NB4 (cell line): ENCODE results near the gene HSPG2.
A peak's percentile ranks its signal among the peaks of the same experiment; 100 is the strongest.

ENCODE experiments used
- POLR2A ChIP-seq: IDR thresholded peaks from 2 replicates; pipeline ENCODE4 v1.6.1; 2011; ENCODE audit warnings: mild to moderate bottlenecking; ENCODE audit not compliant: insufficient read length; ENCODE audit errors: extremely low read depth
- TF ChIP-seq, protein P1 (sequence below): IDR thresholded peaks from 2 replicates; pipeline ENCODE4 v1.6.1; 2011; ENCODE audit warnings: low read depth, low read length
- TF ChIP-seq, protein P2 (sequence below): IDR thresholded peaks from one replicate; pipeline ENCODE4 v1.5.1; 2012; ENCODE audit warnings: low read depth, low read length

GRCh38 chr1:21937372-21938121, 437 bp upstream of the HSPG2 start:
- TF ChIP-seq, protein P1, sequence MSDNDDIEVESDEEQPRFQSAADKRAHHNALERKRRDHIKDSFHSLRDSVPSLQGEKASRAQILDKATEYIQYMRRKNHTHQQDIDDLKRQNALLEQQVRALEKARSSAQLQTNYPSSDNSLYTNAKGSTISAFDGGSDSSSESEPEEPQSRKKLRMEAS, result peak; percentile 57; the same call in 1 of the 2 replicates
- TF ChIP-seq, protein P2, sequence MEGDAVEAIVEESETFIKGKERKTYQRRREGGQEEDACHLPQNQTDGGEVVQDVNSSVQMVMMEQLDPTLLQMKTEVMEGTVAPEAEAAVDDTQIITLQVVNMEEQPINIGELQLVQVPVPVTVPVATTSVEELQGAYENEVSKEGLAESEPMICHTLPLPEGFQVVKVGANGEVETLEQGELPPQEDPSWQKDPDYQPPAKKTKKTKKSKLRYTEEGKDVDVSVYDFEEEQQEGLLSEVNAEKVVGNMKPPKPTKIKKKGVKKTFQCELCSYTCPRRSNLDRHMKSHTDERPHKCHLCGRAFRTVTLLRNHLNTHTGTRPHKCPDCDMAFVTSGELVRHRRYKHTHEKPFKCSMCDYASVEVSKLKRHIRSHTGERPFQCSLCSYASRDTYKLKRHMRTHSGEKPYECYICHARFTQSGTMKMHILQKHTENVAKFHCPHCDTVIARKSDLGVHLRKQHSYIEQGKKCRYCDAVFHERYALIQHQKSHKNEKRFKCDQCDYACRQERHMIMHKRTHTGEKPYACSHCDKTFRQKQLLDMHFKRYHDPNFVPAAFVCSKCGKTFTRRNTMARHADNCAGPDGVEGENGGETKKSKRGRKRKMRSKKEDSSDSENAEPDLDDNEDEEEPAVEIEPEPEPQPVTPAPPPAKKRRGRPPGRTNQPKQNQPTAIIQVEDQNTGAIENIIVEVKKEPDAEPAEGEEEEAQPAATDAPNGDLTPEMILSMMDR, result no peak
- no peak for TF ChIP-seq POLR2A
